Activated T-helper 2 cell treated with anti-CD3 and anti-CD28 coated beads, Interferon-gamma antibody, Interleukin-2, Interleukin-4, amounts not matched to agents 10 μg/mL and 5 μg/mL and 100 μg/mL, durations not matched to agents 14 hours and 24 hours and 36 hours (primary cell): ENCODE measurements around the gene SMYD1. TPM values are rescaled to one million over a fixed set of nuclear protein-coding genes. Genes with fewer than 3 reads are reported as not detected.

Source experiments
- DNase-seq: peaks from one replicate; pipeline ENCODE4 v3.0.0; 2021; ENCODE audit warnings: low spot score
- H3K27ac Mint-ChIP-seq: one replicate; pipeline ENCODE4 v1.8.0; 2021; ENCODE audit warnings: mixed read lengths
- H3K27me3 Mint-ChIP-seq: one replicate; pipeline ENCODE4 v1.8.0; 2021; ENCODE audit warnings: low read depth, mixed read lengths
- H3K36me3 Mint-ChIP-seq: one replicate; pipeline ENCODE4 v1.8.0; 2021; ENCODE audit warnings: low read depth, mixed read lengths
- H3K4me1 Mint-ChIP-seq: one replicate; pipeline ENCODE4 v1.8.0; 2021; ENCODE audit warnings: low read depth, mixed read lengths
- H3K4me3 Mint-ChIP-seq: one replicate; pipeline ENCODE4 v1.8.0; 2021; ENCODE audit warnings: low read depth, mild to moderate bottlenecking, moderate library complexity, mixed read lengths
- H3K9me3 Mint-ChIP-seq: one replicate; pipeline ENCODE4 v1.8.0; 2021; ENCODE audit warnings: mixed read lengths
- intact Hi-C: fragments of 100-400 bp; cut with micrococcal nuclease; formaldehyde crosslinking; loops from one replicate; pipeline ENCODE4 v1.15.1; 2023
- total RNA-seq: library from RNA; stranded (reverse); gene quantifications from 2 replicates; pipeline ENCODE4 v1.2.3, GENCODE V29; 2022

Gene SMYD1
- total RNA-seq, 1 donor from 2014 or later: not detected

- DNase-seq: no peak
- H3K4me1 Mint-ChIP-seq: no peaks in the 10 kb centered on the region
- H3K4me3 Mint-ChIP-seq: no peak overlapping the region
- peaks cover 10% of the 10 kb centered on the region for H3K27me3 Mint-ChIP-seq
- H3K9me3 Mint-ChIP-seq: no peaks in the 10 kb centered on the region
- intact Hi-C loops: no loop called here
- H3K27ac Mint-ChIP-seq: no peak overlapping the region
- H3K36me3 Mint-ChIP-seq: no peaks in the 10 kb centered on the region
Observed at GRCh38 chr2:88159481-88159880, 91.9 kb downstream of the SMYD1 start.

GRCh38 chr2:88159955-88160415, 92.4 kb downstream of the SMYD1 start:
- intact Hi-C loops: loop anchor here (1.0 kb wide), 1 partner anchor 100 kb away; no protein-coding TSS in a partner anchor
- Mint-ChIP-seq H3K27ac (no peak overlapping the region), H3K36me3 (no peaks in the 10 kb centered on the region), H3K4me3 (no peak overlapping the region), H3K27me3 (peaks cover 7% of the 10 kb centered on the region), H3K4me1 (no peaks in the 10 kb centered on the region), H3K9me3 (no peaks in the 10 kb centered on the region)
- DNase-seq: peak; percentile 32

GRCh38 chr2:88160517-88160916, 92.9 kb downstream of the SMYD1 start:
- H3K4me1 Mint-ChIP-seq: no peaks in the 10 kb centered on the region
- peaks cover 5% of the 10 kb centered on the region for H3K27me3 Mint-ChIP-seq
- H3K36me3 Mint-ChIP-seq: no peaks in the 10 kb centered on the region
- no peak overlapping the region for H3K27ac Mint-ChIP-seq
- intact Hi-C loops: loop anchor here (1.0 kb wide), 1 partner anchor 100 kb away; no protein-coding TSS in a partner anchor
- no peak for DNase-seq
- no peaks in the 10 kb centered on the region for H3K9me3 Mint-ChIP-seq
- H3K4me3 Mint-ChIP-seq: no peak overlapping the region

GRCh38 chr2:88161446-88162244, 94.0 kb downstream of the SMYD1 start:
- intact Hi-C loops: no loop called here
- H3K4me3 Mint-ChIP-seq: no peak overlapping the region
- no peak for DNase-seq
- H3K9me3 Mint-ChIP-seq: no peaks in the 10 kb centered on the region
- no peak overlapping the region for H3K27ac Mint-ChIP-seq
- H3K27me3 Mint-ChIP-seq: peaks cover 5% of the 10 kb centered on the region
- H3K36me3 Mint-ChIP-seq: no peaks in the 10 kb centered on the region
- no peaks in the 10 kb centered on the region for H3K4me1 Mint-ChIP-seq

Other genes starting within 250 kb of the SMYD1 start
- gene RGPD2, start 242.0 kb upstream of the SMYD1 start, total RNA-seq: 2.6 and 2.9 TPM in 2 replicates
- 19.7 and 21.6 TPM in 2 replicates for gene RNU2-63P, start 51.3 kb upstream of the SMYD1 start, total RNA-seq
- gene KRCC1, start 12.0 kb upstream of the SMYD1 start, total RNA-seq: 17.5 and 18.7 TPM in 2 replicates
- not detected in 2 replicates for gene FABP1, start 60.2 kb downstream of the SMYD1 start, total RNA-seq
- 0.64 and 0.71 TPM in 2 replicates for gene THNSL2, start 102.5 kb downstream of the SMYD1 start, total RNA-seq